ENCODE measurements around the gene NUBP2. TPM values are rescaled to one million over a fixed set of nuclear protein-coding genes. Genes with fewer than 3 reads are reported as not detected.
A peak's percentile ranks its signal among the peaks of the same experiment; 100 is the strongest.

NUBP2 gene
- total and polyA plus RNA-seq, 4 donors = 28.9 to 80.9 (median 54.1) TPM

DNA sequence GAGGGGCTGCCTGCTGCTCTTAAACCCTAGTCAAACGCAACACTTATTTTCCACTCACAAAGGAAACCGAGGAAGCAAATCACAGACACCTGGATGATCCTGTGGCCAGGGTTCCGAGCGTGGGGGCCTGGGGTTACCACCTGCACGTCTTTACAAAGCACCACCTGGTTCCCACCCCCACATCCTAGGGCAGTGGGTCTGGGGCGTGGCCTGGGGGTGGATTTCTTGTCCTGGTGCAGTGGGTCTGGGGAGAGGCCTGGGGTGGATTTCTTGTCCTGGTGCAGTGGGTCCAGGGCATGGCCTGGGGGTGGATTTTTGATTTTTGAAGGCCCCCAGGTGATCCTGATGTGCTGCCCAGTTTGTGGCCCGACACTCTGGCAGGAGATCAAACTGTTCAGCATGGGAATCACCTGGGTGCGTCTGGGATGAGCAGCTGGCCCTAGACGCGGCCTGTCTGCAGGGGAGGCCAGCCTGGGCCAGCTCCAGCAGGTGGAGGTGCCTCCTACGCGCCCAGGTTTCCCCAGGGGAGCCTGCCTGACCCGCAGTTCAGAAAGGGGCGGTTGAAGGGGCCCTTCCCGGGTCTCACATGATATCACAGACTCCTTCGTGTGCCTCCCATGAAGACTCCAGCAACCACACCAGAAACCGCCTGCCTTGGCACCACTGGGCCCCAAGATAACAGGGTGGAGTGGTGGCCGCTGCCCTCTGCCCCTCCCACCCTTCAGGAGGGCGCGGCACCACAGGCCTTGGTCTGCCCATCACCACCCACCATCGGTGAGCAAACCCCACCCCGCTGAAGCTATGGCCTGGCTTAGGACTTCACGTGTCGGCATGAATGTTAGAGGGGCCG lies 37.6 kb downstream of the NUBP2 start (continued):
- TF ChIP-seq, protein P1, sequence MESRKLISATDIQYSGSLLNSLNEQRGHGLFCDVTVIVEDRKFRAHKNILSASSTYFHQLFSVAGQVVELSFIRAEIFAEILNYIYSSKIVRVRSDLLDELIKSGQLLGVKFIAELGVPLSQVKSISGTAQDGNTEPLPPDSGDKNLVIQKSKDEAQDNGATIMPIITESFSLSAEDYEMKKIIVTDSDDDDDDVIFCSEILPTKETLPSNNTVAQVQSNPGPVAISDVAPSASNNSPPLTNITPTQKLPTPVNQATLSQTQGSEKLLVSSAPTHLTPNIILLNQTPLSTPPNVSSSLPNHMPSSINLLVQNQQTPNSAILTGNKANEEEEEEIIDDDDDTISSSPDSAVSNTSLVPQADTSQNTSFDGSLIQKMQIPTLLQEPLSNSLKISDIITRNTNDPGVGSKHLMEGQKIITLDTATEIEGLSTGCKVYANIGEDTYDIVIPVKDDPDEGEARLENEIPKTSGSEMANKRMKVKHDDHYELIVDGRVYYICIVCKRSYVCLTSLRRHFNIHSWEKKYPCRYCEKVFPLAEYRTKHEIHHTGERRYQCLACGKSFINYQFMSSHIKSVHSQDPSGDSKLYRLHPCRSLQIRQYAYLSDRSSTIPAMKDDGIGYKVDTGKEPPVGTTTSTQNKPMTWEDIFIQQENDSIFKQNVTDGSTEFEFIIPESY (IDR thresholded peaks at IDR 0.05) = no peak

- TF ChIP-seq GABPA (IDR thresholded peaks at IDR 0.05 in 1 of 2, conservative IDR thresholded peaks at IDR 0.05 in 1 of 2) = no peak
- TF ChIP-seq SP1 (IDR thresholded peaks at IDR 0.05) = no peak
- TF ChIP-seq MAX (IDR thresholded peaks at IDR 0.05) = no peak
- H3K36me3 ChIP-seq (ENCODE audit: control insufficient read depth in 4 of 4, insufficient read depth in 3 of 4, low read depth in 1 of 4, low read length in 3 of 4) = peaks cover 10 to 29% (median 20%) of the 10 kb centered on the region in 4 donors
- no peak overlapping the region for H3K9ac ChIP-seq (ENCODE audit: low read depth in 1 of 2, low read length in 2 of 2)
- no peaks in the 10 kb centered on the region for H3K27me3 ChIP-seq (ENCODE audit: control insufficient read depth in 4 of 4, insufficient read depth in 4 of 4, low read length in 3 of 4)
- H3K9me3 ChIP-seq (ENCODE audit: control insufficient read depth in 4 of 4, low read length in 3 of 4) = no peaks in the 10 kb centered on the region
- no peak overlapping the region for H3K4me3 ChIP-seq (ENCODE audit: low read depth in 1 of 3, low read length in 3 of 3)
- 87% methylated on average over 12 of the region's 12 CpGs for WGBS
- H3K4me1 ChIP-seq (ENCODE audit: control insufficient read depth in 4 of 4, insufficient read depth in 4 of 4, low read length in 3 of 4) = peaks cover 11 to 93% (median 84%) of the 10 kb centered on the region in 4 donors
- no peak for DNase-seq (ENCODE audit: low spot score)
- peak overlapping the region; percentile 39 to 47 for H3K27ac ChIP-seq (ENCODE audit: low read depth in 1 of 2, low read length in 2 of 2)
Observed at GRCh38 chr16:1820946-1821290, 38.2 kb downstream of the NUBP2 start.

DNA sequence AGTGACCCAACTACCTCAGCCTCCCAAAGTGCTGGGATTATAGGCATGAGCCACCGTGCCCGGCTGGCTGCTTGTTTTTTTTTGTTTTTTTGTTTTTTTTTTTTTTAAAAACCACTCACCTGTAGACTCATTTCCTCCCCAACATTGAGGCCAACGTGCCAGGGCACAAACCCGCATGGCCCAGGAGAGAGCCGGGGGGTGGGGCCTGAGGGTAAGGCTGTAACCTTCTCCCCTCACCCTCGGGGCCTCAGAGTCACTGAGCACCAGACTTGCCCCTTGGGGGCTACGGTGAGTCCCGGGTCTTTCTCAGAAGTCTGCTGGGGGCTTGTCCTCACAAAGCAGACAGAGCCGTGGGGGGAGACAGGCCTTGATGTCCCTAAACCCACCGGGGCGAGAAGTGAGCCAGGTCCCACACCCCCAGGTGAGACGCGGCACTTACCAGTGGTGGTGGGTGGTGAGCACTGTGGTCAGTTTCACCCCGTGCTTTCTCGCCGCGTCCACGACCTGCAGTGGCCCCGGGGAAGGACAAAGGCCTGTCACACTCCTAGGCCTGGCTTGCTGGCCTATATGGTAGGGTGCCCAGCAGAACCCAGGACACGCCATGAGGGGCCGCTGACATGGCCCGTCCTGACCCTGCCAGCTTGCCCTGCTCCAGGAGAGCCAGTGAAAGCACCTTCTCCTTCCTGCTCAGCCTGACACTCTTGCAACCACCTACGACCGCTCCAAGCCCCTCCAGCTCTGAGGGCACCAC lies 39.3 kb downstream of the NUBP2 start:
- WGBS = 78% methylated on average over 24 of the region's 24 CpGs
- Histone ChIP-seq H3K4me1 (ENCODE audit: control insufficient read depth in 4 of 4, insufficient read depth in 4 of 4, low read length in 3 of 4) (peaks cover 11 to 85% (median 77%) of the 10 kb centered on the region in 4 donors), H3K9ac (ENCODE audit: low read depth in 1 of 2, low read length in 2 of 2) (no peak overlapping the region), H3K27ac (ENCODE audit: low read depth in 1 of 2, low read length in 2 of 2) (peak overlapping the region; percentile 1 to 35), H3K27me3 (ENCODE audit: control insufficient read depth in 4 of 4, insufficient read depth in 4 of 4, low read length in 3 of 4) (no peaks in the 10 kb centered on the region), H3K4me3 (ENCODE audit: low read depth in 1 of 3, low read length in 3 of 3) (no peak overlapping the region), H3K9me3 (ENCODE audit: control insufficient read depth in 4 of 4, low read length in 3 of 4) (no peaks in the 10 kb centered on the region), H3K36me3 (ENCODE audit: control insufficient read depth in 4 of 4, insufficient read depth in 3 of 4, low read depth in 1 of 4, low read length in 3 of 4) (peaks cover 10 to 21% (median 20%) of the 10 kb centered on the region in 4 donors)
- TF ChIP-seq, protein P1 (IDR thresholded peaks at IDR 0.05) = no peak
- no peak for TF ChIP-seq TAF1 (conservative IDR thresholded peaks at IDR 0.05)
- TF ChIP-seq NR2F2 (IDR thresholded peaks at IDR 0.05) = no peak
- TF ChIP-seq YY1 (IDR thresholded peaks at IDR 0.05) = no peak
- peak; percentile 34 for DNase-seq (ENCODE audit: low spot score)

DNA sequence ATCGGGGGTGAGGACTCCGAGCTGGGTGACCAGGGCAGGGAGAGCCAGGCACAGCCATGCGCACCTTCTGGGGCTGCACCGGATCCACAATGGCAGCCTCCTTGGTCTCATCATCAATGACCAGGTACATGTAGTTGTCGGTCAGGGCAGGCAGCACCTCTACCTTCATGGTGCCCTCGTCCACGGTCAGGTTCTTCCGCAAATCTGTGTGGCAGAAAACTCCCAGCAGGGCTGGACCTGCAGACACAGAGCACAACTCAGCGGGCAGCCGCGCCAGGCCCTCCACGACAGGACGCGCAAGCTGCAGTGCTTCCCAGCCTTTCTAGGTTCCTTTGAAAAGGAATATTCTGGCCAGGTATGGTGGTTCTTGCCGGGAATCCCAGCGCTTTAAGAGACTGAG lies 40.0 kb downstream of the NUBP2 start:
- TF ChIP-seq, protein P2, sequence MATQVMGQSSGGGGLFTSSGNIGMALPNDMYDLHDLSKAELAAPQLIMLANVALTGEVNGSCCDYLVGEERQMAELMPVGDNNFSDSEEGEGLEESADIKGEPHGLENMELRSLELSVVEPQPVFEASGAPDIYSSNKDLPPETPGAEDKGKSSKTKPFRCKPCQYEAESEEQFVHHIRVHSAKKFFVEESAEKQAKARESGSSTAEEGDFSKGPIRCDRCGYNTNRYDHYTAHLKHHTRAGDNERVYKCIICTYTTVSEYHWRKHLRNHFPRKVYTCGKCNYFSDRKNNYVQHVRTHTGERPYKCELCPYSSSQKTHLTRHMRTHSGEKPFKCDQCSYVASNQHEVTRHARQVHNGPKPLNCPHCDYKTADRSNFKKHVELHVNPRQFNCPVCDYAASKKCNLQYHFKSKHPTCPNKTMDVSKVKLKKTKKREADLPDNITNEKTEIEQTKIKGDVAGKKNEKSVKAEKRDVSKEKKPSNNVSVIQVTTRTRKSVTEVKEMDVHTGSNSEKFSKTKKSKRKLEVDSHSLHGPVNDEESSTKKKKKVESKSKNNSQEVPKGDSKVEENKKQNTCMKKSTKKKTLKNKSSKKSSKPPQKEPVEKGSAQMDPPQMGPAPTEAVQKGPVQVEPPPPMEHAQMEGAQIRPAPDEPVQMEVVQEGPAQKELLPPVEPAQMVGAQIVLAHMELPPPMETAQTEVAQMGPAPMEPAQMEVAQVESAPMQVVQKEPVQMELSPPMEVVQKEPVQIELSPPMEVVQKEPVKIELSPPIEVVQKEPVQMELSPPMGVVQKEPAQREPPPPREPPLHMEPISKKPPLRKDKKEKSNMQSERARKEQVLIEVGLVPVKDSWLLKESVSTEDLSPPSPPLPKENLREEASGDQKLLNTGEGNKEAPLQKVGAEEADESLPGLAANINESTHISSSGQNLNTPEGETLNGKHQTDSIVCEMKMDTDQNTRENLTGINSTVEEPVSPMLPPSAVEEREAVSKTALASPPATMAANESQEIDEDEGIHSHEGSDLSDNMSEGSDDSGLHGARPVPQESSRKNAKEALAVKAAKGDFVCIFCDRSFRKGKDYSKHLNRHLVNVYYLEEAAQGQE (IDR thresholded peaks at IDR 0.05) = no peak
- TF ChIP-seq RXRA (IDR thresholded peaks at IDR 0.05) = no peak
- no peak for TF ChIP-seq FOXA1 (IDR thresholded peaks at IDR 0.05)
- no peaks in the 10 kb centered on the region for H3K9me3 ChIP-seq (ENCODE audit: control insufficient read depth in 4 of 4, low read length in 3 of 4)
- peak overlapping the region in 1 of 2 donors; percentile 1 for H3K27ac ChIP-seq (ENCODE audit: low read depth in 1 of 2, low read length in 2 of 2)
- WGBS = 87% methylated on average over 16 of the region's 16 CpGs
- peaks cover 11 to 84% (median 72%) of the 10 kb centered on the region in 4 donors for H3K4me1 ChIP-seq (ENCODE audit: control insufficient read depth in 4 of 4, insufficient read depth in 4 of 4, low read length in 3 of 4)
- H3K9ac ChIP-seq (ENCODE audit: low read depth in 1 of 2, low read length in 2 of 2) = no peak overlapping the region
- peaks cover 10 to 20% (median 19%) of the 10 kb centered on the region in 4 donors for H3K36me3 ChIP-seq (ENCODE audit: control insufficient read depth in 4 of 4, insufficient read depth in 3 of 4, low read depth in 1 of 4, low read length in 3 of 4)
- DNase-seq (ENCODE audit: low spot score) = no peak
- no peaks in the 10 kb centered on the region for H3K27me3 ChIP-seq (ENCODE audit: control insufficient read depth in 4 of 4, insufficient read depth in 4 of 4, low read length in 3 of 4)
- no peak overlapping the region for H3K4me3 ChIP-seq (ENCODE audit: low read depth in 1 of 3, low read length in 3 of 3)

Data from liver (tissue), 9 donors.